Neural crest cell (in vitro differentiated cells): ENCODE measurements around the gene MESP2. TPM values are rescaled to one million over a fixed set of nuclear protein-coding genes. Genes with fewer than 3 reads are reported as not detected.

Source experiments
- DNase-seq: peaks from one replicate; pipeline ENCODE4 v3.0.0; 2021; ENCODE audit warnings: low read depth, mixed read lengths, low spot score
- H3K27ac Mint-ChIP-seq: one replicate; pipeline ENCODE4 v1.8.0; 2021; ENCODE audit warnings: mild to moderate bottlenecking, mixed read lengths; ENCODE audit not compliant: unreplicated experiment
- H3K27me3 Mint-ChIP-seq: 2 replicates; pipeline ENCODE4 v1.8.0; 2021; ENCODE audit warnings: low read depth, mild to moderate bottlenecking, mixed read lengths
- H3K36me3 Mint-ChIP-seq: 2 replicates; pipeline ENCODE4 v1.8.0; 2021; ENCODE audit warnings: low read depth, mild to moderate bottlenecking, mixed read lengths
- H3K4me1 Mint-ChIP-seq: 2 replicates; pipeline ENCODE4 v1.8.0; 2021; ENCODE audit warnings: mixed read lengths
- H3K4me3 Mint-ChIP-seq: one replicate; pipeline ENCODE4 v1.8.0; 2021; ENCODE audit warnings: mild to moderate bottlenecking, mixed read lengths
- H3K9me3 Mint-ChIP-seq: 2 replicates; pipeline ENCODE4 v1.8.0; 2021; ENCODE audit warnings: mixed read lengths
- CTCF ChIP-seq: fragments of 200-600 bp; sonication (generic); conservative IDR thresholded peaks from 2 replicates; pipeline ENCODE4 v1.5.0; 2021; ENCODE audit warnings: antibody characterized with exemption, mild to moderate bottlenecking
- total RNA-seq: library from RNA; stranded (reverse); gene quantifications from 2 replicates; pipeline ENCODE4 v1.2.1, GENCODE V29; 2021

Gene MESP2
- total RNA-seq, 1 donor from 2014 or later = 0.42 TPM

- Mint-ChIP-seq H3K4me3 (no peak overlapping the region), H3K9me3 (no peaks in the 10 kb centered on the region), H3K27me3 (peaks cover 47% of the 10 kb centered on the region), H3K36me3 (no peaks in the 10 kb centered on the region), H3K27ac (no peak overlapping the region), H3K4me1 (peaks cover 4% of the 10 kb centered on the region)
- no peak for DNase-seq
- no peak for TF ChIP-seq CTCF
These were observed 36.8 kb downstream of the MESP2 start for GRCh38 chr15:89812847-89813320.

GRCh38 chr15:89813381-89814111 is 37.4 kb downstream of the MESP2 start:
- Mint-ChIP-seq H3K4me3 (no peak overlapping the region), H3K4me1 (peaks cover 4% of the 10 kb centered on the region), H3K36me3 (no peaks in the 10 kb centered on the region), H3K27ac (no peak overlapping the region), H3K27me3 (peaks cover 52% of the 10 kb centered on the region), H3K9me3 (no peaks in the 10 kb centered on the region)
- DNase-seq = no peak
- TF ChIP-seq CTCF = no peak

GRCh38 chr15:89814112-89814742 is 38.1 kb downstream of the MESP2 start:
- Mint-ChIP-seq H3K9me3 (no peaks in the 10 kb centered on the region), H3K4me1 (peaks cover 4% of the 10 kb centered on the region), H3K27me3 (peaks cover 52% of the 10 kb centered on the region), H3K36me3 (no peaks in the 10 kb centered on the region), H3K4me3 (no peak overlapping the region), H3K27ac (no peak overlapping the region)
- DNase-seq = no peak
- TF ChIP-seq CTCF = no peak

- TF ChIP-seq CTCF = no peak
- H3K4me1 Mint-ChIP-seq = peaks cover 4% of the 10 kb centered on the region
- DNase-seq = no peak
- H3K27ac Mint-ChIP-seq = no peak overlapping the region
- no peaks in the 10 kb centered on the region for H3K9me3 Mint-ChIP-seq
- H3K27me3 Mint-ChIP-seq = peaks cover 58% of the 10 kb centered on the region
- no peaks in the 10 kb centered on the region for H3K36me3 Mint-ChIP-seq
- H3K4me3 Mint-ChIP-seq = peak overlapping the region; percentile 33
These were observed 39.6 kb downstream of the MESP2 start for GRCh38 chr15:89815769-89816168.

- Mint-ChIP-seq H3K27ac (no peak overlapping the region), H3K4me1 (peaks cover 4% of the 10 kb centered on the region), H3K27me3 (peaks cover 63% of the 10 kb centered on the region), H3K9me3 (no peaks in the 10 kb centered on the region), H3K36me3 (no peaks in the 10 kb centered on the region), H3K4me3 (no peak overlapping the region)
- no peak for DNase-seq
- no peak for TF ChIP-seq CTCF
These were observed 41.7 kb downstream of the MESP2 start for GRCh38 chr15:89817701-89818280.
